ENCODE results near the gene LYRM4.

- TF ChIP-seq CTCF (conservative IDR thresholded peaks at IDR 0.05) (no peak), EZH2 (IDR thresholded peaks at IDR 0.05; ENCODE audit: low read depth) (no peak)
Observed at GRCh38 chr6:5120011-5120410, 140.7 kb downstream of the LYRM4 start.
